ENCODE results near the gene ABLIM2. TPM values are rescaled to one million over a fixed set of nuclear protein-coding genes. Genes with fewer than 3 reads are reported as not detected.
"Not testable (repeated sequence)": the region's sequence is repeated elsewhere in the genome, so short reads cannot be mapped to it uniquely, and the experiment has no call there.

ABLIM2 gene
- polyA plus RNA-seq, 2 donors, result 12.4 to 14.4 TPM

DNA sequence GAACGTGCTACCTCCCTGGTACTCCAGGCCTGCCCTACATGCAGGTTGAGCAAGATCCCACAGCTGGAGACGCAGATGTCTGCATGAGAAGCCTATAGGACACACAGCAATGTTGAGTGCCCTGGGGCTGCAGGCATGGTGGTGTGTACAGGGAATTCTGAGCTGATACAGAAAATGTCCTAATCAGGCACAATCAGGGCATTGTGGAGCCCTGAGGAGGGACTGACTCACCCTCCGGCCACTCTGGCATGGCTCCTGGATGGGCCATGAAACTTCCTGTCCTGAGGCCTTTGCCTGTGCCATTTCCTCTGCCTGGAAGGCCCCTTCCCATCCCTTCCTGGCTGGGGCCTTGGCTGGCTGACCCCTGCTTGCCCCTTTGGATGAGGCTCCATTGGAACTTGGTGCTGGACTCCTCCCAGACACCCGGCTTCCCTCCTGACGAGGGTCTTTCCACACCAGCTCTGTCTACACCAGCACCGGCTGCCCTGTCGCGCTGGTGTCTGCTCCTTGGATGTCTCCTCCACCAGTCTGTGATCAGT is 202.3 kb downstream of the ABLIM2 start:
- Histone ChIP-seq H3K9me3 (ENCODE audit: control insufficient read depth in 2 of 2, insufficient read depth in 1 of 2, low read depth in 1 of 2, low read length in 1 of 2) (no peaks in the 10 kb centered on the region), H3K27ac (ENCODE audit: low read depth in 2 of 2, low read length in 1 of 2) (no peak overlapping the region), H3K36me3 (ENCODE audit: control insufficient read depth in 2 of 2, insufficient read depth in 2 of 2, low read length in 1 of 2) (no peaks in the 10 kb centered on the region), H3K27me3 (ENCODE audit: control insufficient read depth in 1 of 2, insufficient read depth in 2 of 2, low read length in 2 of 2) (no peaks in the 10 kb centered on the region), H3K4me3 (ENCODE audit: low read depth in 1 of 2, low read length in 2 of 2) (no peak overlapping the region), H3K4me1 (ENCODE audit: control insufficient read depth in 2 of 2, insufficient read depth in 2 of 2, low read length in 1 of 2) (peaks cover 5 to 12% of the 10 kb centered on the region in 2 donors)
- WGBS, 2 donors, result 67 to 75% methylated on average over 8 of the region's 8 CpGs

DNA sequence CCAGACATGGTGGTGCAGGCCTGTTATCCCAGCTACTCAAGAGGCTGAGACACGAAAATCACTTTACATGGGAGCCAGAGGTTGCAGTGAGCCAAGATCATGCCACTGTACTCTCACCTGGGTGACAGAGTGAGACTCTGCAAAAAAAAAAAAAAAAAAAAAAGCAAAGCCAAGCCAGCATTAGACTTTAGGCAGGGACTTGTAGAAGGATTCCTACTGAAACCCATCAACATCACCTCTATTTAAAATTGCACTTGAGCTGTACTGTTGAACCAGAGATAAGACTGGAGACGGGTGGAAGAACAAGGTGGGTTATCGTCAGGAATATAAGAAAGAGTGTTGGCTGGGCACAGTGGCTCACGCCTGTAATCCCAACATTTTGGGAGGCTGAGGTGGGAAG is 203.2 kb downstream of the ABLIM2 start:
- Histone ChIP-seq H3K27ac (ENCODE audit: low read depth in 2 of 2, low read length in 1 of 2) (no peak overlapping the region), H3K4me3 (ENCODE audit: low read depth in 1 of 2, low read length in 2 of 2) (no peak overlapping the region), H3K36me3 (ENCODE audit: control insufficient read depth in 2 of 2, insufficient read depth in 2 of 2, low read length in 1 of 2) (no peaks in the 10 kb centered on the region), H3K27me3 (ENCODE audit: control insufficient read depth in 1 of 2, insufficient read depth in 2 of 2, low read length in 2 of 2) (no peaks in the 10 kb centered on the region), H3K9me3 (ENCODE audit: control insufficient read depth in 2 of 2, insufficient read depth in 1 of 2, low read depth in 1 of 2, low read length in 1 of 2) (no peaks in the 10 kb centered on the region), H3K4me1 (ENCODE audit: control insufficient read depth in 2 of 2, insufficient read depth in 2 of 2, low read length in 1 of 2) (peaks cover 5 to 6% of the 10 kb centered on the region in 2 donors)
- 79 to 80% methylated on average over 4 of the region's 4 CpGs for WGBS, 2 donors

DNA sequence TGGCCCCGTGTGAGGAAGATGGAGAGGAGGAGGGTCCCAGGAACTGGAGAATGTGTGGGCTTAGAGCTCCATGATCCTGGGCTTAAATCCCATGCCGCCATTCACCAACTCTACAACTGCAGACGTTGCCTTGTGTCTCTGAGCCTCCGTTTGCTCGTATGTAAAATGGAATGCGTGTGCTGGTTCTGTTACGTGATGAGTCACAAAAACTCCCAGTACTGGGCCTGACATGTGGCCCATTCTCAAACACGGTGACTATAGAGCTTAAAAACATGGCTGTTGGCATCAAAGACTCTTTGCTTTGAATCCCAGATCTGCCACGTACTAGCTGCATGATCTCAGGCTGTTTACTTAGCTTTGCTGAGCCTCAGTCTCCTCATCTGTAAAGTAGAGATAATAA is 206.0 kb downstream of the ABLIM2 start:
- Histone ChIP-seq H3K27ac (ENCODE audit: low read depth in 2 of 2, low read length in 1 of 2) (no peak overlapping the region), H3K4me3 (ENCODE audit: low read depth in 1 of 2, low read length in 2 of 2) (no peak overlapping the region), H3K27me3 (ENCODE audit: control insufficient read depth in 1 of 2, insufficient read depth in 2 of 2, low read length in 2 of 2) (no peaks in the 10 kb centered on the region), H3K4me1 (ENCODE audit: control insufficient read depth in 2 of 2, insufficient read depth in 2 of 2, low read length in 1 of 2) (no peaks in the 10 kb centered on the region), H3K36me3 (ENCODE audit: control insufficient read depth in 2 of 2, insufficient read depth in 2 of 2, low read length in 1 of 2) (no peaks in the 10 kb centered on the region), H3K9me3 (ENCODE audit: control insufficient read depth in 2 of 2, insufficient read depth in 1 of 2, low read depth in 1 of 2, low read length in 1 of 2) (no peaks in the 10 kb centered on the region)
- 88 to 91% methylated on average over 9 of the region's 9 CpGs for WGBS, 2 donors

DNA sequence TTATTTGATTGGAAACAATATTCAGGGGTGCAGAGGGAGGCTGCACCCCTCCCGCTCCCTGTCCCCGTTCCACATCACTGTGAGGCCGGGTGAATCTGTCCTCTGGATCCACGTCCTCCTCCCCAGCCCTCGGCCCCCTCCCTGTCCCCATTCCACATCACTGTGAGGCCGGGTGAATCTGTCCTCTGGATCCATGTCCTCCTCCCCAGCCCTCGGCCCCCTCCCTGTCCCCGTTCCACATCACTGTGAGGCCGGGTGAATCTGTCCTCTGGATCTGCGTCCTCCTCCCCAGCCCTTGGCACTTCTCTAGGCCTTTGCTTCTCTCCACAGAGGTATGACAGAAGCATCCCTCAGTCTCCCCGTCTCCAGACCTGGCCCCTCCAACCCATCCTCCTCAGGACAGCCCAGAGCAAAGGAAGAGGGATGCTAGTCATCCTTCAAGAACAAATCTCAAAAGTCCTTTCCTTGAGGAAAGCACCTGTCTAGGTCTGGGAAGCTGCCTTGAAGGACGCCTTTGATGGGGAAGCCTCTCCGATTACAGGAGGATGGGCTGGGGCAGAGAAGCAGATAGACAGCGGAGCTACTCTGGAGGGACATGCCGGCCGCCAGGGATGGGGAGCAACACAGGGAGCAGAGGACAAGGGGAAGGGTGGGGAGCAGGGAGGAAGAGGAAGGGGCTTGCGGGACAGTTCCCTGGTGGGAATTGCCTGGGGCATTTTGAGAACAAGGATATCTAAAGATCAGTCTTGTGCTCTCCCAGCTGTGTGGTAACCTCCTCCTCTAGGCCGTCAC is 208.1 kb downstream of the ABLIM2 start:
- no peaks in the 10 kb centered on the region for H3K27me3 ChIP-seq (ENCODE audit: control insufficient read depth in 1 of 2, insufficient read depth in 2 of 2, low read length in 2 of 2)
- no peaks in the 10 kb centered on the region for H3K36me3 ChIP-seq (ENCODE audit: control insufficient read depth in 2 of 2, insufficient read depth in 2 of 2, low read length in 1 of 2)
- H3K27ac ChIP-seq (ENCODE audit: low read depth in 2 of 2, low read length in 1 of 2), result no peak overlapping the region
- no peaks in the 10 kb centered on the region for H3K9me3 ChIP-seq (ENCODE audit: control insufficient read depth in 2 of 2, insufficient read depth in 1 of 2, low read depth in 1 of 2, low read length in 1 of 2)
- no peaks in the 10 kb centered on the region for H3K4me1 ChIP-seq (ENCODE audit: control insufficient read depth in 2 of 2, insufficient read depth in 2 of 2, low read length in 1 of 2)
- 90 to 92% methylated on average over 18 of the region's 18 CpGs for WGBS, 2 donors
- no peak overlapping the region for H3K4me3 ChIP-seq (ENCODE audit: low read depth in 1 of 2, low read length in 2 of 2)

DNA sequence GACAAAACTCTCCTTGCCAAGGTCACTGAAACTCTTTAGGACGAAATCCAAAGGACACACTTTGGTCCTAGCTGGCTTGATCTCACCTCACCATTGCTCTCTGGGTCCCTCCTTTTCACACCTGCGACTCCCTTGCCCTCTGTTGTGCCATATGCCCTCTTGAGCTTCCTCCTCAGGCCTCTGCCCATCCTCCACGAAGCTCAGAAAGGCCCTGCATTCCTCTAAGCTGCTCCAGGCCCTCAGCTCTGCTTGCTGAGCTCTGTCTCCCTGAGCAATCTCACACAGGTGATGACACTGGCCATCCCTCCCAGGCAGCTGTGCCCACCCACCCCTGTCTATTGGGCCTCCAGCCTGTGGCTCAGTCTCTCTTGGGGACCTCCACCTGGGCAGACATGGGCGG is 208.9 kb downstream of the ABLIM2 start:
- Histone ChIP-seq H3K4me1 (ENCODE audit: control insufficient read depth in 2 of 2, insufficient read depth in 2 of 2, low read length in 1 of 2) (no peaks in the 10 kb centered on the region), H3K4me3 (ENCODE audit: low read depth in 1 of 2, low read length in 2 of 2) (no peak overlapping the region), H3K9me3 (ENCODE audit: control insufficient read depth in 2 of 2, insufficient read depth in 1 of 2, low read depth in 1 of 2, low read length in 1 of 2) (no peaks in the 10 kb centered on the region), H3K27me3 (ENCODE audit: control insufficient read depth in 1 of 2, insufficient read depth in 2 of 2, low read length in 2 of 2) (no peaks in the 10 kb centered on the region), H3K27ac (ENCODE audit: low read depth in 2 of 2, low read length in 1 of 2) (no peak overlapping the region), H3K36me3 (ENCODE audit: control insufficient read depth in 2 of 2, insufficient read depth in 2 of 2, low read length in 1 of 2) (no peaks in the 10 kb centered on the region)
- WGBS, 2 donors, result 66 to 74% methylated on average over 4 of the region's 4 CpGs

DNA sequence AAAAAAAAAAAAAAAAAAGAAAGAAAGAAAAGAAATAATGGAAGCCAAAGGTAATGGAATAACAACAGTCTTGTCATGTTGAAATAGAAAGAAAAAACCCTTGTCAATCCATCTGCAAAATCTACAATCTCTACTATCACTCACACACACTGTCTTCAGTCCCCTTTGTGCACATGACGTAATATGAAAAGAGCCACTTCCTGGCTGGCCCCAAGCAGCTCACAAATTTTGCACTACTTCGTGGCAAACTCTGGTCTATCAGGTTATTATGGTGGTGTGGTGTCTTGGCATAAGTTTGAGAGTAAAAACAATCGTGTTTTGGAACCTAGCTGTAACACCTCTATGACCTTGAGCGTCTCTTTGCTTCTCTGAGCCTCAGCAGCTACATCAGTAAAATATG is 210.7 kb downstream of the ABLIM2 start:
- Histone ChIP-seq H3K4me3 (ENCODE audit: low read depth in 1 of 2, low read length in 2 of 2) (no peak overlapping the region), H3K27me3 (ENCODE audit: control insufficient read depth in 1 of 2, insufficient read depth in 2 of 2, low read length in 2 of 2) (no peaks in the 10 kb centered on the region)
- 58 to 62% methylated on average over 4 of the region's 4 CpGs for WGBS, 2 donors

DNA sequence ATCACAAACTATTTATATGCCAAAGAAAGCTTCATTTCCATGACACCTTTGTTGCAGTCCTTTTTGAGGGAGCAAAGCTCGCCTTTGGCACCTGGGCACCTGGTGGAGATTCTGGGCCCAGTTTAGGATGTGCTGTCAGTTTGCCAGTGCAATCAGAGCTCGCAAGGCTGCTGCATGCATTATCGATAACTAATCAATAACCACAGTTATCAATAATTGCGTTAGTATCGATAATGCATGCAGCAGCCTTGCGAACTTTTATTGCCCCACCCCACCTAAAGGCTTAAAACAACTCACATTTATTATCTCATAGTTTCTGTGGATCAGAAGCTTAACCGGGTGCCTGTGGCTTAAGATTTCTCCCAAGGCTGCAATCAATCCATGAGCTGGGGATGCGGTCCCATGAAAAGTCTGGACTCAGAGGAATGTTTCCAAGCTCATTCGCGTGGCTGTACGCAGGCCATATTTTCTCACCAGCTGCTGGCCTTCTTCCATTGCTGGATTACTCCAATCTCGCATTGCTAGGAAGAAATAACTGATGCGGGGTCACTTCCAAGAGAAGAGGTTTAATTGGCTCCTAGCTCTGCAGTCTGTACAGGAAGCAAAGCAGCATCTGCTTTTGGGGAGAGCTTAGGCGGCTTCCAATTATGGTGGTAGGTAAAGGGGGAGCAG is 212.8 kb downstream of the ABLIM2 start:
- Histone ChIP-seq H3K9me3 (ENCODE audit: control insufficient read depth in 2 of 2, insufficient read depth in 1 of 2, low read depth in 1 of 2, low read length in 1 of 2) (no peaks in the 10 kb centered on the region), H3K27ac (ENCODE audit: low read depth in 2 of 2, low read length in 1 of 2) (no peak overlapping the region), H3K27me3 (ENCODE audit: control insufficient read depth in 1 of 2, insufficient read depth in 2 of 2, low read length in 2 of 2) (no peaks in the 10 kb centered on the region), H3K4me1 (ENCODE audit: control insufficient read depth in 2 of 2, insufficient read depth in 2 of 2, low read length in 1 of 2) (peaks cover 0 to 5% of the 10 kb centered on the region in 2 donors), H3K36me3 (ENCODE audit: control insufficient read depth in 2 of 2, insufficient read depth in 2 of 2, low read length in 1 of 2) (no peaks in the 10 kb centered on the region), H3K4me3 (ENCODE audit: low read depth in 1 of 2, low read length in 2 of 2) (no peak overlapping the region)
- WGBS, 2 donors, result 73 to 77% methylated on average over 14 of the region's 14 CpGs

More for the DNA sequence above, 210.7 kb downstream of the ABLIM2 start:
- H3K4me1 ChIP-seq (ENCODE audit: control insufficient read depth in 2 of 2, insufficient read depth in 2 of 2, low read length in 1 of 2), result no peaks in the 10 kb centered on the region
- H3K27ac ChIP-seq (ENCODE audit: low read depth in 2 of 2, low read length in 1 of 2), result no peak overlapping the region
- H3K9me3 ChIP-seq (ENCODE audit: control insufficient read depth in 2 of 2, insufficient read depth in 1 of 2, low read depth in 1 of 2, low read length in 1 of 2), result no peaks in the 10 kb centered on the region
- H3K36me3 ChIP-seq (ENCODE audit: control insufficient read depth in 2 of 2, insufficient read depth in 2 of 2, low read length in 1 of 2), result no peaks in the 10 kb centered on the region

DNA sequence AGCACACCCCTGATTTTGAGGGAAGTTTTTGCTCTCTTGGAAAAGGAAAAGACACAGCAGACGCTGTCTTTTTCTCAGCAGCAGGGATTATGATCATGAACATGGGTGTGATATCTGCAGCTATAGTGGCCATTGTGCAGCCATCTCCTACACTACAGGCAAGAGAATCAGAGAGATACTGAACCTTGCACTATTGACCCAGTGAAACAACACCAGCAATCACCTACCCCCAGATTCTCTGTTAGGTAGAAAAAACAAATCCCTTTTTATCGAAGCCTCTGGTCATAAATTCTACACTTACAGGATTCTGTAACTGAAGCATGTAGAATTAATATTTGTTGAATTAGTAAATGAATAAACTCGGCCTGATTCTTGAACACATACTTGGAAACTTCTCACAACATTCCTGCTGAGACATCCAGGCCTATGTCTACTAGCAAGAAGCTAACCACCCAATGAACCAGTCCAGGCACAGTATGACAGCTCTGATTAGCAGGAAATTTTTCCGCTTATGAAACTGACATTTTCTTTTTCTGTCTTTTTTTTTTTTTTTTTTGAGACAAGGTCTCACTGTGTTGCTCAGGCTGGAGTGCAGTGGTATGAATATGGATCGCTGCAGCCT is 213.9 kb downstream of the ABLIM2 start:
- Histone ChIP-seq H3K4me1 (ENCODE audit: control insufficient read depth in 2 of 2, insufficient read depth in 2 of 2, low read length in 1 of 2) (peaks cover 0 to 5% of the 10 kb centered on the region in 2 donors), H3K9me3 (ENCODE audit: control insufficient read depth in 2 of 2, insufficient read depth in 1 of 2, low read depth in 1 of 2, low read length in 1 of 2) (no peaks in the 10 kb centered on the region), H3K36me3 (ENCODE audit: control insufficient read depth in 2 of 2, insufficient read depth in 2 of 2, low read length in 1 of 2) (no peaks in the 10 kb centered on the region), H3K4me3 (ENCODE audit: low read depth in 1 of 2, low read length in 2 of 2) (no peak overlapping the region), H3K27me3 (ENCODE audit: control insufficient read depth in 1 of 2, insufficient read depth in 2 of 2, low read length in 2 of 2) (no peaks in the 10 kb centered on the region), H3K27ac (ENCODE audit: low read depth in 2 of 2, low read length in 1 of 2) (no peak overlapping the region)
- 71 to 76% methylated on average over 5 of the region's 5 CpGs for WGBS, 2 donors

DNA sequence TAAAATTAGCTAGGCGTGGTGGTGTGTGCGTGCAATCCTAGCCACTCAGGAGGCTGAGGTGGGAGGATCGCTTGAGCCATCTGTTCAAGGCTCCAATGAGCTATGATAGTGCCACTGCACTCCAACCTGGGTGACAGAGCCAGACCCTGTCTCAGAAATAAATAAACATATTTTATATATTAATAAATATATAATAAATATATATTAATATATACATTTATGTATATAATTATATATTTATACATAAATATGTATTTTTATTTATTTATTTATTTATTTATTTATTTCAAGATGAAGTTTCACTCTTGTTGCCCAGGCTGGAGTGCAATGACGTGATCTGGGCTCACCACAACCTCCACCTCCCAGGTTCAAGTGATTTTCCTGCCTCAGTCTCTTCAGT is 214.9 kb downstream of the ABLIM2 start:
- not testable (repeated sequence) for H3K4me3 ChIP-seq (ENCODE audit: low read depth in 1 of 2, low read length in 2 of 2)

More for the DNA sequence above, 214.9 kb downstream of the ABLIM2 start:
- not testable (repeated sequence) for H3K4me1 ChIP-seq (ENCODE audit: control insufficient read depth in 2 of 2, insufficient read depth in 2 of 2, low read length in 1 of 2); H3K27ac ChIP-seq (ENCODE audit: low read depth in 2 of 2, low read length in 1 of 2); H3K27me3 ChIP-seq (ENCODE audit: control insufficient read depth in 1 of 2, insufficient read depth in 2 of 2, low read length in 2 of 2); H3K36me3 ChIP-seq (ENCODE audit: control insufficient read depth in 2 of 2, insufficient read depth in 2 of 2, low read length in 1 of 2); H3K9me3 ChIP-seq (ENCODE audit: control insufficient read depth in 2 of 2, insufficient read depth in 1 of 2, low read depth in 1 of 2, low read length in 1 of 2)
- WGBS, 2 donors, result 95 to 96% methylated on average over 4 of the region's 4 CpGs

Measured in esophagus (tissue), 2 donors.